Lower leg skin (tissue), 3 donors: ENCODE measurements around the gene NEK11.

ENCODE experiments used
- CTCF ChIP-seq, 3 donors: fragments of 450-650 bp; IDR thresholded peaks; one replicate each; pipeline ENCODE4 v1.5.1; 2016; ENCODE audit warnings: antibody characterized with exemption in 3 of 3, mild to moderate bottlenecking in 3 of 3, moderate library complexity in 2 of 3
- POLR2A ChIP-seq, 2 donors: fragments of 450-650 bp; IDR thresholded peaks; one replicate each; pipeline ENCODE4 v1.6.1; 2016 to 2017; ENCODE audit warnings: antibody characterized with exemption in 2 of 2, mild to moderate bottlenecking in 1 of 2, moderate library complexity in 1 of 2

DNA sequence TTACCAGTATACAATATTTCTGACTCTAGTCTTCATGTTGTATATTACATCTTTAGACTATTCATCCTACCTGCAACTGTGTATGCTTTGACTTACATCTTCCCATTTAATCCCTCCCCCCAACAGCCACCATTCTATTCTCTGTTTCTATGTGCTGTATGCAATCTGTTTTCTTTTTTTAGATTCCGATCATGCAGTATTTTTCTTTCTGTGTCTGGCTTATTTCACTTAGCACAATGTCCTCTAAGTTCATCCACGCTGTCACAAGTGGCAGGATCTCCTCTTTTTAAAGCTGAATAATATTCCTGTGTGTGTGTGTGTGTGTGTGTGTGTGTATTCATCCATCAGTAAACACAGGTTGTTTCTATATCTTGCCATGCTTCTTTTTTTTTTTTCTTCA, 288.5 kb downstream of the NEK11 start:
- TF ChIP-seq CTCF (IDR thresholded peaks at IDR 0.05) = no peak
- no peak for TF ChIP-seq POLR2A (IDR thresholded peaks at IDR 0.05)
